ENCODE measurements around the gene CDHR4.
"Not testable (repeated sequence)": the region's sequence is repeated elsewhere in the genome, so short reads cannot be mapped to it uniquely, and the experiment has no call there.

The CDHR4 gene

GRCh38 chr3:49780080-49780974 is 19.3 kb downstream of the CDHR4 start:
- no peak for DNase-seq (ENCODE audit: low read depth in 2 of 2)

GRCh38 chr3:49779358-49780079 is 20.2 kb downstream of the CDHR4 start:
- no peak for DNase-seq (ENCODE audit: low read depth in 2 of 2)

GRCh38 chr3:49776101-49776500 is 23.6 kb downstream of the CDHR4 start:
- not testable (repeated sequence) for DNase-seq (ENCODE audit: low read depth in 2 of 2)

- no peak for DNase-seq (ENCODE audit: low read depth in 2 of 2)
Measured at GRCh38 chr3:49775538-49775937, 24.1 kb downstream of the CDHR4 start.

- no peak for DNase-seq (ENCODE audit: low read depth in 2 of 2)
Measured at GRCh38 chr3:49772703-49773102, 27.0 kb downstream of the CDHR4 start.

GRCh38 chr3:49771340-49771938 is 28.2 kb downstream of the CDHR4 start:
- no peak for DNase-seq (ENCODE audit: low read depth in 2 of 2)

- no peak for DNase-seq (ENCODE audit: low read depth in 2 of 2)
Measured at GRCh38 chr3:49769926-49770325, 29.7 kb downstream of the CDHR4 start.

GRCh38 chr3:49769286-49769915 is 30.3 kb downstream of the CDHR4 start:
- DNase-seq (ENCODE audit: low read depth in 2 of 2) = no peak

GRCh38 chr3:49763981-49764380 is 35.7 kb downstream of the CDHR4 start:
- DNase-seq (ENCODE audit: low read depth in 2 of 2) = no peak

- no peak for DNase-seq (ENCODE audit: low read depth in 2 of 2)
Measured at GRCh38 chr3:49761661-49762060, 38.0 kb downstream of the CDHR4 start.

GRCh38 chr3:49759226-49759625 is 40.4 kb downstream of the CDHR4 start:
- no peak for DNase-seq (ENCODE audit: low read depth in 2 of 2)

GRCh38 chr3:49757197-49757596 is 42.5 kb downstream of the CDHR4 start:
- DNase-seq (ENCODE audit: low read depth in 2 of 2) = no peak

GRCh38 chr3:49756036-49756435 is 43.6 kb downstream of the CDHR4 start:
- no peak for DNase-seq (ENCODE audit: low read depth in 2 of 2)

GRCh38 chr3:49754536-49754935 is 45.1 kb downstream of the CDHR4 start:
- DNase-seq (ENCODE audit: low read depth in 2 of 2) = no peak

- no peak for DNase-seq (ENCODE audit: low read depth in 2 of 2)
Measured at GRCh38 chr3:49751501-49751900, 48.2 kb downstream of the CDHR4 start.

- no peak for DNase-seq (ENCODE audit: low read depth in 2 of 2)
Measured at GRCh38 chr3:49750056-49750455, 49.6 kb downstream of the CDHR4 start.

GRCh38 chr3:49748874-49749273 is 50.8 kb downstream of the CDHR4 start:
- not testable (repeated sequence) for DNase-seq (ENCODE audit: low read depth in 2 of 2)

GRCh38 chr3:49747792-49748480 is 51.7 kb downstream of the CDHR4 start:
- no peak for DNase-seq (ENCODE audit: low read depth in 2 of 2)

- DNase-seq (ENCODE audit: low read depth in 2 of 2) = no peak
Measured at GRCh38 chr3:49745986-49746385, 53.7 kb downstream of the CDHR4 start.

All from fibroblast of skin of left biceps (primary cell).